NCI-H524 treated with DMSO at 0.1 percent for 48 hours (cell line): ENCODE data around the gene IGLL1.
"Not testable (repeated sequence)": the region's sequence is repeated elsewhere in the genome, so short reads cannot be mapped to it uniquely, and the experiment has no call there.

Source experiments
- DNase-seq: peaks from one replicate; lab custom pipeline; 2025; lab: John Stamatoyannopoulos, UW

IGLL1 gene

GRCh38 chr22:23591201-23591791 lies 11.2 kb upstream of the IGLL1 start:
- DNase-seq, result no peak

- DNase-seq, result no peak
Measured at GRCh38 chr22:23583836-23584235, 3.7 kb upstream of the IGLL1 start.

DNA sequence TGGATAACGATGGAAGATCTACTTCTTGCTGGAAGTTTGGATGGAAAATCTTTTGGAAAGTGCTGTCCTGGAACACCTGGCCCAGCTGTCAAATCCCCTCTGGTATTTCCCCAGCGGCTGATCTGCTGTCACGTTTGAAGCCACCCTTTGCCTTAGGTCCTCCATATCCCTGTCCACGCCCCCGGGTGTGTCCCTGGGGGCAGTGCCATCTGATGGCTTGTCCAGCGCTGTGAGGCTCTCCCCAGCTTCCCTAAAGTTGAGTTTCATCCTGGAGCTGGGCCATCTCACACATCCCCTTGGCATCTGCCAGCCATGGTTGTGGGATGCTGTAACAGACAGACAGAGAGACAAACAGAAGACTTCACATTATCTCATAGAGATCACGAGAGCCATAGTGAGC lies 3.1 kb upstream of the IGLL1 start:
- DNase-seq, result no peak

DNA sequence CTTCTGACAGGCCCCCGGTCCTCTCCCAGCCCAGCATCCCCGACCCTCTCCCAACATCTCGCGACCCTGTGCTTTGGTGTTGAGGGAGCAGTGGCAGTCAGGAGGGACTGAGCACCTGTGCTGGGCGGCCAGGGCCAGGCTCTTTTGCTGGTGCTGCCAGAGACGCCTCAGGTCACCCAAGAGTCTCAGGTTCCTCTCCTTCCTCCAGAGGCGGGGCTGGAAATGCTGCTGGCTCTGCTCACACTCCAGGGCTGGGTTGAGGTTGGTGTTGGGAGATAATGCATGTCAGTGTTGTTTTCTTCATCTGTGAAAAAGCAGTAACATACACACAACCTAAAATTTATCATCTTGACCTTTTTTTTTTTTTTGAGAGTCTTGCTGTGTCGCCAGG lies 1.2 kb upstream of the IGLL1 start:
- no peak for DNase-seq

GRCh38 chr22:23580576-23581259 lies 628 bp upstream of the IGLL1 start:
- no peak for DNase-seq

DNA sequence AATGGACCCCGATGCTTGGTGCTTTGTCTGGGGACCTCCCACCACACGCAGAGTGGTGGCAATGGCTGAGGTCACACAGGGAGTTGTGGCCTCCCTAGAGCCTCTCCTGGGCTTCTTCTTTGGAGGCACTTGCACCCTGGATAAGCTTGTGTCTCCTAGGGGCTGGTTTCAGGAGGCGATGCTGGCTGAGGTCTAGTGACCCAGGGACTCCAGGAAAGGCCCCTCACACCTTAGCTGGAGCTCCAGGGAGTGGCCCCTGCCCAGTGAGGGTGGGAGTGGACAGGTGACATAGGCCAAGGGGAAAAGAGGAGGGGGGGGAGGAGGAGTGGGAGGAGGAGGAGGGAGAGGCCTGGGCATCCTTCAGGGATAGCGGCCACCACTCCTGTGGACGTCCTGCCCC lies 810 bp downstream of the IGLL1 start:
- DNase-seq, result no peak

DNA sequence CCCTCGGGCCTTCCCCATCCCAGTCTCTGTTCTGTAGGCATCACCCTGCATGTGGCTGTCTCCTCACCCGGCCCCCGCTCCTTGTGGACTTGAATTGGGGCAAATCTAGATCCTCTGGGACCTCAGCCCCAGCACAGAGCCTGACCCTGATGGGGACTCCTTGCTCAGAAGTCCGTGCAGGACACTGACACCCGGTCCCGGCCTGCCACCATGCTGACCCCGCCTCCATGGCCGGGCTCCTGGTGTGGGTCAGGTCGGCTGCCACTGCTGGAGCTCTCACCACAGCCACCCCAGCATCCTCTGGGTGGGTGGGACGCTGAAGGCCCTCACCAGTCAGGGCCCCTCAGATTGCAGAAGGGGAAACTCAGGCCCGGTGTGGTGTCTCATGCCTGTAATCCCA lies 1.8 kb downstream of the IGLL1 start:
- DNase-seq, result no peak

DNA sequence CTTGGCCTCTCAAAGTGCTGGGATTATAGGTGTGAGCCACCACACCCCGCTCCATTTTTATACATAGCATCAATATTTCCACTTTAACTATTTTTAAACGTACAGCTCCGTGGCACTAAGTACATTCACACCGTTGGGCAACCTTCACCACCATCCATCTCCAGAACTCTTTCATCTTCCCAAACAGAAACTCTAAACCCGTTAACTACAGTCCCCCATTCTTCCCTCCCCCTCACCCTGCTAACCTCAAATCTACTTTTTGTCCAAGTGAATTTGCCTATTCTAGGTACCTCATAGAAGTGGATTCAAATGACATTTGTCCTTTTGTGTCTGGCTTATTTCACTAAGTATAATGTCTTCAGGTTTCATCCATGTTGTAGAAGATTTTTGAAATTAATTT lies 3.4 kb downstream of the IGLL1 start:
- no peak for DNase-seq

- DNase-seq, result no peak
Measured at GRCh38 chr22:23575601-23576000, 4.5 kb downstream of the IGLL1 start.

DNA sequence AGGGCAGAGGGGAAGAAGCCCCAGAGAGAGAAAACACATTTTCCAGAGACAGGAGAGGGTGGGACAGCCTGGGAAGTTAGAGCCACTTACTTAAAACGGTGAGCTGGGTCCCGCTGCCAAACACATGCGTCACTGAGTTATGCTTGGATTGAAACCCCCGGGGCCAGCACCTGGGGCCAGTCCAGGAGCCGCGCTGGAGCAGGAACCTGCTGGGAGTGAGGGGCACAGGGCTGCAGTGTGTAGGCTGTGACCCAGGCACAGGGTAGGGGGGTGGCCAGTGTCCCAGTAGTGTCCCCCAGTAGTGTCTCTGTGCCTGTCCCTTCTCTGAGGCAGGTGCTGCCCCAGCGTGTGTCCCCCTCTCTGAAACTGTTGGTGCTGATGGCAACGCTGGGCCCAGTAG lies 5.2 kb downstream of the IGLL1 start:
- DNase-seq, result no peak

DNA sequence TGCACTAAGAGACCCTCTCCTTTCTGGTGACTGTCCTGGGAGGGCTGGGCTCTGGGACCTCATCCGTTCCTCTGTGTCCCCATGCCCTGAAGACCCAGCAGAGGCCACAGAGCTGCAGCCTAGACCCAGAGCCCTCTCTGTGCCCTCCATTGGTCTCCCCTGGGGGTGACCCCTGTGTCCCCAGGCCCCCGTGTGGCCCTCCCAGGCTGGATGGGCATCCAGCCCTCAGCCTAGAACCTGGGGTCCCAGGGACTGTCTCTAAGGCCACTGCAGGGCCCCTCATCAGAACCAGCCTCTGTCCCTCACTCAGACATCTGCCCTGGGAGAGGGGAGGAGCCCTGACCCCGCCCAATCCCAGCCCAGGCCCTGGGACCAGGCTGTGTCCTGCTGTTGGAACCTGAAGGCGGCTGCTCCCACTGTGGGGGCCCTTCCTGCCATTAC lies 5.7 kb downstream of the IGLL1 start:
- no peak for DNase-seq

DNA sequence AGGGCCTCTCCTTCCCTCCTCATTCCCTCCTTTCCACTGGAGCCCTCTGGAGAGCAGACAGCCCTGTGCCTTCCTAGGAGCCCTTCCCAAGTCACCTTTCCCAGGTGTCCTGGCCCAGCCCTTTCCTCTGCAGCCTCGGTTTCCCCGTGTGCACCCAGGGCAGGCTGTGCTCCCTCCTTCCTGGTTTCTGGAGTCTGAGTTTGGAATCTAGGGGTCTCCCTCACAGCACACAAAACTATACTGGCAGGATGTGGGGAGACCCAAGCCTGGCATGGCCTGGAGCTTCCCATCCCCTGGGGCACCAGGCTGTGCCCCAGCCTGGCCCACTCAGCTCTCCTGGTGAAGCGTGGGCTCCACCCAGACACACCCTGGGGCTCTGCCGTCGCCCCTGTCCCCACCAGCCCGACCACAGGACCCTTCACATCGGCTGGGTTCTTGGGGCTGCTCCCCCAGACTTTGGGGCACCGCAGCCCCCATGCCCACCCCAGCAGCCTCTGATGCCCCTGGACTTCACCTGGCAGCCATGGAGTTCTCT lies 6.3 kb downstream of the IGLL1 start:
- not testable (repeated sequence) for DNase-seq

DNA sequence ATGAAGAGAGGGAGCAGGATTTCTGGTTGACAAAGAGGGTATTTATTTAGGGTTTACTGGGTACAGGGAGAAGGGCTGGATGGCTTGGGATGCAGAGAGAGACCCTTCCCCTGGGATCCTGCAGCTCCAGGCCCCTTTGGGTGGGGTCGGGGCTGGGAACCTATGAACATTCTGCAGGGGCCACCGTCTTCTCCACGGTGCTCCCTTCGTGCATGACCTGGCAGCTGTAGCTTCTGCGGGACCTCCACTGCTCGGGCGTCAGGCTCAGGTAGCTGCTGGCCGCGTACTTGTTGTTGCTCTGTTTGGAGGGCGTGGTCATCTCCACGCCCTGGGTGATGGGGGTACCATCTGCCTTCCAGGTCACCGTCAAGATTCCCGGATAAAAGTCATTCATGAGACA lies 7.0 kb downstream of the IGLL1 start:
- DNase-seq, result not testable (repeated sequence)

- no peak for DNase-seq
Measured at GRCh38 chr22:23571486-23571885, 8.6 kb downstream of the IGLL1 start.

DNA sequence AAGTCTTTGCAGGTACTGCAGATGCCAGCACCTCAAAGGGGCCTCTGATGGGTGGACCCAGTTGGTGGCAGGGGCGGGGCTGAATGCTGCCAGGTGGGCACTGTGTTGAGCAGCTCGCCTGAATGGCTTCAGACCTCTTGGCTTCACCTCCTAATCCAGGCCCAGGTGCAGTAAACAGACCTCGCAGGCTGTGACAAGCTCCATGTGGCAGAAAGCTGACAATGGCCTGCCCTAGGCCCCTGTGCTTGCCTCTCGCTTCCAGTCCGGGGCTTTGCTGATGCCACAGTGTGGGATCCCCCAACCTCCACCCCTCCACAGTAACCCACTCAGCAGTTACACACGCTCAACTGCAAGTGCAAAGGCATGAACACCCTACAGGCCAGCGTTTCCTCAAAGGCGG lies 9.4 kb downstream of the IGLL1 start:
- DNase-seq, result no peak

GRCh38 chr22:23569716-23570115 lies 10.4 kb downstream of the IGLL1 start:
- DNase-seq, result no peak

DNA sequence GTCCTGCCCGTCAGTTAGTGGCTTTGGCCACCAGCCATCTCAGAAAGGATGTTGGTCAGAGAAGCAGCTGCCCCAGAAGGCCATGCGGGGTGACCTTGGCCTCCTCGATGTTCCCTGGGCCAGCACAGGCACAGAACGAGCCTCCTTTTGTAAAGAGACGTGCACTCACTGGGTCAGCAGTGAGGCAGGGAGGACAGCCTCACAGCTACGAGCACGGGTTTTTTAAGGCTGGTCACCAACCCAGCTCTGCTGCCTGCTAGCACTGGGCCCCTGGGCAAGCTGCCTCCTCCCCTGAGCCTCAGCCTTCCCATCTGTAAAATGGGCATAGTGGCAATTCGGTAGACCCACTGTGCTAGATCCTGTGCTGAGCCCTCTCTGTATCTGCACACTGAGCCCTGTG lies 10.8 kb downstream of the IGLL1 start:
- DNase-seq, result no peak

DNA sequence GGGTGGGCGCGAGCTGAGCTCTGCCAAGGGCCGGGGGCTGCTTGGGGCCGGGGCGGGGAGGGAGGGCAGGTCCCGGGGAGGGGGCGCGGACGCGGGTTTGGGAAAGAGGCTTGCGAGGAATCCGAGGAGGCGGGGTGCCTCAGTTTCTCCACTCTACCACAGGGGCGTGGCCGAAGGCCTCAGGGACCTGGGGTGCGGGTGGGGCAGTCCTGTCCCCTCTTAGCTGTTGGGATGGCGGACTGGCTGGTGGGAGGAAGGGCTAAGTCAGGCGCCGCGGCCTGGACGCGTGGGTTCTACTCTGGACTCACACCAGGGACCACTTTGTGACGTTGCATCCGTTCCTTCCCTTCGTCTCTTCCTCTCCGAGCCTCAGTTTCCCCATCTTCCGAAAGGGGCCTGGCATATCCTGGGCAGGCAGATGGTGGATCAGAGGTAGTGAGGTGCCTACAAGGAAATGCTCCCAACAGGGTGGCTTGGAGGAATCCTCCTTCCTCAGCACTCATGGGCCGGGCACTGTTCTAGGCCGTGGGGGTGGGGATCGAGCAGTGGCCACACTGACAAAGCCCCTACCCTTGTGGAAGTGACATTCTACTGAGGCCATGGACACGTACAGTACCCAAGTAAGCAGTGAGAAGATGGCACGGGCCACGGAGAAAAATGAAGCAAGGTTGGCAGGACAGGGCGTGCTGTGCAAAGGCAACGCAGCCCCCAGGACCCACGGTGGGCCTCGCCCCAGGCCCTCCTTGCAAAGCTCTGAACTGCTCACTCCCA lies 13.2 kb downstream of the IGLL1 start:
- DNase-seq, result no peak

GRCh38 chr22:23565915-23566704 lies 14.0 kb downstream of the IGLL1 start:
- DNase-seq, result no peak

DNA sequence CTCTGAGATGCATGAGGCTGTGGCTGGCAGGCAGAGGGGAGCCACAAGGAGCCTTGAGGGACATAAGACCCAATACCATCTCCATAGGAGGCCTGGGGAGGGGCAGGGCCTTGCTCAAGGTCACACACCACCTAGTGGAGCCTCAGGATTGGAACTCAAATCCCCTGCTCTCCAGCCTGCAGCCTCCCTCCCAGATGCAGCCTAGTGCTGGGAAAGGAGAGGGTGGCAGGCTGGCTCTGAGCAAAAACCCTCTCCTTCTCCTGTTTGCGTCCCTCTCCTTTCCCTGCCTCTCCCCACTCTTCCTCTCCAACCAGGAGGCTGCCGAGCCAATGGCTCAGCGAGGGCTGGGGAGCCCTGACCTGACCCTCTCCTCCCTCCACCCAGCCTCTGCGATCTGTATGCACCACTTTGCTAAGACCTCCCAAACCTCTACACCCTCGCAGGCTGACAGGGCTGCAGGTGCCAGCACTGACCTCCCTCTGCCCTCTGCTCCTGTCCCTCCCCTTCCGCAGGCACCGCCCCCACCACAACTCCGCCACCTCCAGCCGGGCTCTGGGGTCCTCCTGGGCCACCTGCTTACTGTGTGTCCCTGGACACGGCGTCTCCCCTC lies 14.7 kb downstream of the IGLL1 start:
- DNase-seq, result no peak

DNA sequence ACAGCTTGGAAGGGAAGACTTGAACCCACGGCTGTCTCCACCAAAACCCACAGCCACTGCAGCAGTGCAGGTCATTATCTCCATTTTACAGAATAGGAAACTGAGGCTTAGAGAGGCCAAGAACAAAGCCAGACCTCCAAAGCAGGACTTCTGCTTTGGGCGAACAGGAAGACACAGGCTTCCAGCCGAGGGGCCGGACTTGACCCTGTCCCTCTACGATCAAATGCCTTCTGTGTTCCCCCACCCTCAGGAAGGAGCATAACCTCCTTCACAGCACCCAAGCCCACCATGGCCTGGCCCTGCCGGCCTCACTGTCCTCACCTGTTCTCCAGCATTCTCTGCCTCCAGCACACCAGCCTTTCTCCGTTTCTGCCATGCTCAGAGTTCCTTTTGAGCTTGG lies 15.8 kb downstream of the IGLL1 start:
- no peak for DNase-seq

DNA sequence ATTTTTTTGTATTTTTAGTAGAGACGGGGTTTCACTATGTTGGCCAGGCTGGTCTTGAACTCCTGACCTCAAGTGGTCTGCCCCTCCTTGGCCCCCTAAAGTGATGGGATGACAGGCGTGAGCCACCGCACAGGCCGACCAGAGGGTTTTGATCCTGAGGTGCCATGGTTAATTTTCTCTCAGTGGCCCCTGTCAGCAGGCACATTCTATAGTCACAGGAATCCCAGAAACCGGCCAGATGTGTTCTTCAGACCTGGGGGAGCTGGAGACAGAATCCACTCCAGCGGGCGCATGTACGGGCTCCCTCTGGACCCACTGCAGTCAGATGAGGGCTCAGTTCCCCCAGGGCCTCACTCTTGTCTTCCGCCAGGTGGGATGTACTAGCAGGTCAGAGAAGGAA lies 17.0 kb downstream of the IGLL1 start:
- no peak for DNase-seq
